Transverse colon (tissue), 4 donors: ENCODE data around the gene APCDD1.

Source experiments
- CTCF ChIP-seq, 5 experiments: fragments of 200-600 bp in 3 of 5; fragments of 450-650 bp in 2 of 5; sonication (generic) in 3 of 5; IDR thresholded peaks; 1 replicate in 2 of 5; 2 replicates in 3 of 5; pipeline ENCODE4 v1.5.1; 2016 to 2017; ENCODE audit warnings: antibody characterized with exemption in 5 of 5, inconsistent platforms in 3 of 5, mild to moderate bottlenecking in 2 of 5, moderate library complexity in 1 of 5
- POLR2A ChIP-seq: fragments of 450-650 bp; IDR thresholded peaks from one replicate; pipeline ENCODE4 v1.6.1; 2016; ENCODE audit warnings: antibody characterized with exemption, mild to moderate bottlenecking, moderate library complexity
- POLR2AphosphoS5 ChIP-seq, 3 donors: sonication (generic); formaldehyde crosslinking; IDR thresholded peaks; one replicate each; pipeline ENCODE4 v1.6.1; 2016; ENCODE audit warnings: antibody characterized with exemption in 3 of 3

- TF ChIP-seq POLR2A (no peak), POLR2AphosphoS5 (IDR thresholded peaks at IDR 0.05) (no peak), CTCF (IDR thresholded peaks at IDR 0.05) (no peak)
These were observed 16.0 kb downstream of the APCDD1 start for GRCh38 chr18:10470429-10470828.
